ENCODE measurements around the gene ASS1. TPM values are rescaled to one million over a fixed set of nuclear protein-coding genes. Genes with fewer than 3 reads are reported as not detected.

Gene ASS1
- polyA plus RNA-seq, 1 experiment = 99.5 TPM

- DNase-seq (ENCODE audit: low read depth, low spot score) = no peak
- H3K9me3 ChIP-seq (ENCODE audit: control insufficient read depth, insufficient read depth, low read length) = peaks cover 16% of the 10 kb centered on the region
- TF ChIP-seq, protein P1, sequence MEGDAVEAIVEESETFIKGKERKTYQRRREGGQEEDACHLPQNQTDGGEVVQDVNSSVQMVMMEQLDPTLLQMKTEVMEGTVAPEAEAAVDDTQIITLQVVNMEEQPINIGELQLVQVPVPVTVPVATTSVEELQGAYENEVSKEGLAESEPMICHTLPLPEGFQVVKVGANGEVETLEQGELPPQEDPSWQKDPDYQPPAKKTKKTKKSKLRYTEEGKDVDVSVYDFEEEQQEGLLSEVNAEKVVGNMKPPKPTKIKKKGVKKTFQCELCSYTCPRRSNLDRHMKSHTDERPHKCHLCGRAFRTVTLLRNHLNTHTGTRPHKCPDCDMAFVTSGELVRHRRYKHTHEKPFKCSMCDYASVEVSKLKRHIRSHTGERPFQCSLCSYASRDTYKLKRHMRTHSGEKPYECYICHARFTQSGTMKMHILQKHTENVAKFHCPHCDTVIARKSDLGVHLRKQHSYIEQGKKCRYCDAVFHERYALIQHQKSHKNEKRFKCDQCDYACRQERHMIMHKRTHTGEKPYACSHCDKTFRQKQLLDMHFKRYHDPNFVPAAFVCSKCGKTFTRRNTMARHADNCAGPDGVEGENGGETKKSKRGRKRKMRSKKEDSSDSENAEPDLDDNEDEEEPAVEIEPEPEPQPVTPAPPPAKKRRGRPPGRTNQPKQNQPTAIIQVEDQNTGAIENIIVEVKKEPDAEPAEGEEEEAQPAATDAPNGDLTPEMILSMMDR (IDR thresholded peaks at IDR 0.05; ENCODE audit: low read depth, low read length) = no peak
- H3K4me3 ChIP-seq (ENCODE audit: low read depth, low read length) = no peak overlapping the region
- no peak overlapping the region for H3K27ac ChIP-seq (ENCODE audit: low read depth, low read length)
- H3K27me3 ChIP-seq (ENCODE audit: control insufficient read depth, insufficient read depth, low read length) = peaks cover 9% of the 10 kb centered on the region
- POLR2A ChIA-PET = interaction anchor here (0.6 kb wide), 1 partner anchor 107 kb away, joined by 3 read pairs; no protein-coding TSS in a partner anchor
- CTCF ChIA-PET = interaction anchor here (0.6 kb wide), 1 partner anchor 419 kb away, joined by 4 read pairs; no protein-coding TSS in a partner anchor
Measured at GRCh38 chr9:130428086-130428665, 16.6 kb upstream of the ASS1 start.

DNA sequence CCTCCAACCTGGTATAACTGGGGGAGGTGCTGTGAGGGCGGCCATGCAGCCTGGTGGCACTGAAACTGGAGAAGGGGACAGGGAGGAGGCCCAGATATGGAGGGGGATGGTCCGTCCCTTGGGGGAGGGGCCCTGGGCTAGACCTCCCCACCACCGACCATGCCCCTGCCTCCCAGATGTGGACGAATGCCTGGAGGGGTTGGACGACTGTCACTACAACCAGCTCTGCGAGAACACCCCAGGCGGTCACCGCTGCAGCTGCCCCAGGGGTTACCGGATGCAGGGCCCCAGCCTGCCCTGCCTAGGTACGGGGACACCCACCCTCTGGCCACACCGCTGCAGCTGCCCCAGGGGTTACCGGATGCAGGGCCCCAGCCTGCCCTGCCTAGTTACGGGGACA, 15.4 kb upstream of the ASS1 start:
- peaks cover 16% of the 10 kb centered on the region for H3K9me3 ChIP-seq (ENCODE audit: control insufficient read depth, insufficient read depth, low read length)
- ChIA-PET CTCF (no interaction called here), POLR2A (no interaction called here)
- H3K27ac ChIP-seq (ENCODE audit: low read depth, low read length) = no peak overlapping the region
- DNase-seq (ENCODE audit: low read depth, low spot score) = no peak
- TF ChIP-seq, protein P1 (IDR thresholded peaks at IDR 0.05; ENCODE audit: low read depth, low read length) = no peak
- no peak overlapping the region for H3K4me3 ChIP-seq (ENCODE audit: low read depth, low read length)
- peaks cover 16% of the 10 kb centered on the region for H3K27me3 ChIP-seq (ENCODE audit: control insufficient read depth, insufficient read depth, low read length)

- Histone ChIP-seq H3K27ac (ENCODE audit: low read depth, low read length) (no peak overlapping the region), H3K4me3 (ENCODE audit: low read depth, low read length) (no peak overlapping the region), H3K27me3 (ENCODE audit: control insufficient read depth, insufficient read depth, low read length) (peaks cover 16% of the 10 kb centered on the region), H3K9me3 (ENCODE audit: control insufficient read depth, insufficient read depth, low read length) (peaks cover 16% of the 10 kb centered on the region)
- TF ChIP-seq, protein P1 (IDR thresholded peaks at IDR 0.05; ENCODE audit: low read depth, low read length) = no peak
- ChIA-PET POLR2A (no interaction called here), CTCF (no interaction called here)
- no peak for DNase-seq (ENCODE audit: low read depth, low spot score)
Measured at GRCh38 chr9:130429831-130430230, 14.9 kb upstream of the ASS1 start.

GRCh38 chr9:130430232-130430631, 14.5 kb upstream of the ASS1 start:
- Histone ChIP-seq H3K4me3 (ENCODE audit: low read depth, low read length) (no peak overlapping the region), H3K9me3 (ENCODE audit: control insufficient read depth, insufficient read depth, low read length) (peaks cover 16% of the 10 kb centered on the region), H3K27ac (ENCODE audit: low read depth, low read length) (no peak overlapping the region), H3K27me3 (ENCODE audit: control insufficient read depth, insufficient read depth, low read length) (peaks cover 16% of the 10 kb centered on the region)
- CTCF ChIA-PET = no interaction called here
- POLR2A ChIA-PET = no interaction called here
- TF ChIP-seq, protein P1 (IDR thresholded peaks at IDR 0.05; ENCODE audit: low read depth, low read length) = no peak
- DNase-seq (ENCODE audit: low read depth, low spot score) = no peak

DNA sequence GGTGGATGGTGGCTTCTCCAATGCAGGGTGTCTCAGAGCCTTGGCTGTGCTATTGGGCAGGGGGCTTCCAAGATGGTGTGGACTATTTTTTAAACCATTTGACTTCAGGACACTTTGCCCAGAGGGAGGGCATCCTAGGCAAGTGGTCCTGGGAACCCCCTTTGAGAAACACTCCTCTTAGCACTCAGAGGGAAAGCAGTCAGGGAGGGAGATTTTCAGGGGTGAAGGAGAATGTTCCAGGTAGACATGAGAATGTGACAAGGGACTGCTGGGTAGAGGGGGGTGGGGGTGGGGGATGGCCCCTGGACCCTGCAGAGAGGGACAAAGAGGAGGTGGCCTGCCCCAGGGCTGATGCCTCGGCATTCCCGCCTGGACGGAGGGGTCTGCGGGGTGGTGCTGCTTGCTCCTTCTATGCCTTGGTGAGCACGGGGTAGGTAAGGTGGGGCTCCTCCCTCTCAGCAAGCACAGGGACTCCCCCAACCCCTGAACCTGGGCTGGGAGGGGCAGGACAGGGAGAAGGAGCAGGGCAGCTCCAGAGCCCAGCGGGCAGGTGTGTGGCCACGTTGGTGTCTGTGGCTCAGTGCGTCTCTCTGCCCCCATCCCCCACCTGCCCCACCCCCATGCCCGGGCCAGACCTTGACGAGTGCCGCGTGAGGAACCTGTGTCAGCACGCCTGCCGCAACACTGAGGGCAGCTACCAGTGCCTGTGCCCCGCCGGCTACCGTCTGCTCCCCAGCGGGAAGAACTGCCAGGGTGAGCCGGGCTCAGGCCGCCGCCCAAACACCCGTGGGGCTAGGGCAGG, 13.8 kb upstream of the ASS1 start:
- TF ChIP-seq, protein P1 (IDR thresholded peaks at IDR 0.05; ENCODE audit: low read depth, low read length) = no peak
- Histone ChIP-seq H3K27ac (ENCODE audit: low read depth, low read length) (no peak overlapping the region), H3K4me3 (ENCODE audit: low read depth, low read length) (no peak overlapping the region), H3K9me3 (ENCODE audit: control insufficient read depth, insufficient read depth, low read length) (peaks cover 16% of the 10 kb centered on the region), H3K27me3 (ENCODE audit: control insufficient read depth, insufficient read depth, low read length) (peaks cover 15% of the 10 kb centered on the region)
- DNase-seq (ENCODE audit: low read depth, low spot score) = no peak
- CTCF ChIA-PET = no interaction called here
- POLR2A ChIA-PET = no interaction called here
